ENCODE measurements around the gene ABHD16B. TPM values are rescaled to one million over a fixed set of nuclear protein-coding genes. Genes with fewer than 3 reads are reported as not detected.
A peak's percentile ranks its signal among the peaks of the same experiment; 100 is the strongest.

The ABHD16B gene
- total RNA-seq, 1 donor from 2014 or later = not detected

DNA sequence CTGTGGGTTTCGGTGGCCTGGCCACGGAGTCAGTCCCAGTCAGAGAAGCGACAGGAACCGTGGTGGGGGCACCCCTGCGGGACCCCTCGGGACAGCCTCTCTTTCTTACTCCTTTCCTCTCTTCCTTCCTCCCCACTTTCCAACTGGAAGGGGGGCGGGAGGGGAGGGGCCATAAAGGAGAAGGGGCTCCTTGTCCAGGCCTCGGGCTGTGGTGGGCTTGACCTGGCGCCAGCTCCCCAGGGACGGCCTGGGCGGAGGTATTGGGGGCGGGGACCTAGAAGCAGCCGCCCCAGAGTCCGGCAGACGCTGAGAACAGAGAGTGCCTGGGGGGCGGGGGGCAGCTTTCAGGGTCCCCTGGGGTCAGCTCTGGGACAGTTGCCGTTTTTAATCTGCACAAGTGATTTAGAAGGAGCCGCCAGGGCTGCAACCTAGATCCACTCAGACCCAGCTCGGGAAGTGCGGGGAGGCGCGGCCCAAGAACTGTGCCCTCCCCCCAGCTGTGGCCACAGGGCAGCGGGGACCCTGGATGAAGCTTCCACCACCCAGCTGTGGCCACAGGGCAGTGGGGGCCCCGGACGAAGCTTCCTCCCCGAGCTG is 6.4 kb upstream of the ABHD16B start:
- TF ChIP-seq, protein P1, sequence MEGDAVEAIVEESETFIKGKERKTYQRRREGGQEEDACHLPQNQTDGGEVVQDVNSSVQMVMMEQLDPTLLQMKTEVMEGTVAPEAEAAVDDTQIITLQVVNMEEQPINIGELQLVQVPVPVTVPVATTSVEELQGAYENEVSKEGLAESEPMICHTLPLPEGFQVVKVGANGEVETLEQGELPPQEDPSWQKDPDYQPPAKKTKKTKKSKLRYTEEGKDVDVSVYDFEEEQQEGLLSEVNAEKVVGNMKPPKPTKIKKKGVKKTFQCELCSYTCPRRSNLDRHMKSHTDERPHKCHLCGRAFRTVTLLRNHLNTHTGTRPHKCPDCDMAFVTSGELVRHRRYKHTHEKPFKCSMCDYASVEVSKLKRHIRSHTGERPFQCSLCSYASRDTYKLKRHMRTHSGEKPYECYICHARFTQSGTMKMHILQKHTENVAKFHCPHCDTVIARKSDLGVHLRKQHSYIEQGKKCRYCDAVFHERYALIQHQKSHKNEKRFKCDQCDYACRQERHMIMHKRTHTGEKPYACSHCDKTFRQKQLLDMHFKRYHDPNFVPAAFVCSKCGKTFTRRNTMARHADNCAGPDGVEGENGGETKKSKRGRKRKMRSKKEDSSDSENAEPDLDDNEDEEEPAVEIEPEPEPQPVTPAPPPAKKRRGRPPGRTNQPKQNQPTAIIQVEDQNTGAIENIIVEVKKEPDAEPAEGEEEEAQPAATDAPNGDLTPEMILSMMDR (IDR thresholded peaks at IDR 0.05; ENCODE audit: insufficient read depth, low read length, poor library complexity, severe bottlenecking) = no peak
- DNase-seq (ENCODE audit: low read depth) = no peak
- H3K4me3 ChIP-seq (ENCODE audit: low read depth, low read length) = no peak overlapping the region
- no peaks in the 10 kb centered on the region for H3K36me3 ChIP-seq (ENCODE audit: control insufficient read depth, insufficient read depth, low read length)
- peaks cover 22% of the 10 kb centered on the region for H3K27me3 ChIP-seq (ENCODE audit: control insufficient read depth, insufficient read depth, low read length)

DNA sequence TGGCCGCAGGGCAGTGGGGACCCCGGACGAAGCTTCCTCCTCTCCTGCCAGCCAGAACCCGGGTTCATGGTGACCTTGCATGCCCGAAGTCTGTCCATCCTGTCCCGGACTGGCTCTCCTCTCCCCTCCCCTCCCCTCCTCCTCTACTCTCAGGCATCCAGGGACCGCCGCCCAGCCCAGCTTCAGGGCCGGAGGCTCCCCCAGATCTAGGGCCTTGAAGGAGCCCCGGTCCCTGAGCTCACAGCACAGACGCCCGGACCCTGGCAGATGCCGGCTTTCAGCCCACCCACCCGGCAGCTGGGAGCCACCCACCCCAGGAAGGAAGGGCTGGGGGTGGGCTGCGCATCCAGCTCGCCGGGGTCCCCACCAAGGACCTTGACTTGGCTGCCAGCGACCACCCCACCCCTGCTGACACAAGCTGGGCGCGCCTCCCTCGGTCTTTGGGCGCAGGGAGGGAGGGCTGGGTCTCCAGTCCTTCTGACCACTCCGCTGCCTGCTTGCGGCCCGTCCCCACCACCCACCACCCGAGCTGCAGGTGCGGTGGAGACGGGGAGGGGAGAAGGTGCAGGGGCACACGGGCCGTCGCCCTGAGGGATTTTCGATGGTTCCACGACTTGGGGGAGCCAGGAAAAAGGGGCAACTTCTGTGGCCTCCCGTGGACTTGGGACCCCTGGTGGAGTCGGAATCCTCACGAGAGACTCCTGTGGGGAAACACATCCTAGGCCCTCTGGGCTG is 5.8 kb upstream of the ABHD16B start:
- TF ChIP-seq, protein P1 (IDR thresholded peaks at IDR 0.05; ENCODE audit: insufficient read depth, low read length, poor library complexity, severe bottlenecking) = no peak
- peaks cover 22% of the 10 kb centered on the region for H3K27me3 ChIP-seq (ENCODE audit: control insufficient read depth, insufficient read depth, low read length)
- no peak overlapping the region for H3K4me3 ChIP-seq (ENCODE audit: low read depth, low read length)
- no peaks in the 10 kb centered on the region for H3K36me3 ChIP-seq (ENCODE audit: control insufficient read depth, insufficient read depth, low read length)
- no peak for DNase-seq (ENCODE audit: low read depth)

DNA sequence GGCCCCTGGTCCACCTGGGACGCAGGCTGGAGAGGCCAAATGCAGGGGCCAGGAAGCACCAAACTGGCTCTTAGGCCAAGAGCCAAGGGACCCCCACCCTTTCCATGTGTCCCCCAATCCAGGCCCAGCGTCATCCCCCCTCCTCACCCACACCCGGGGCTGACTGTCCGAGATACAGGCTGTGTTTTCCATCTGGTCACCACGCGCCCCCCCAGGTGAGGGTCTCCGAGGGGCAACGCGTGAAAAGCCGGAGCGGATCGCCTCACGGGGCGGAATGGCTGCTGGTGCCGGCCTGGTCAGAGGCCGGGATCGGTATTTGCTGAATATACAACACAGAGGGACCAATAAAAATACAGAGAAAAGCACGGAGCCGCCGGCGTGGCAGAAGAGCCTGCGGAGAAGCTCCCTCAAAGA is 5.2 kb upstream of the ABHD16B start:
- no peak overlapping the region for H3K4me3 ChIP-seq (ENCODE audit: low read depth, low read length)
- TF ChIP-seq, protein P1 (IDR thresholded peaks at IDR 0.05; ENCODE audit: insufficient read depth, low read length, poor library complexity, severe bottlenecking) = no peak
- H3K27me3 ChIP-seq (ENCODE audit: control insufficient read depth, insufficient read depth, low read length) = peaks cover 22% of the 10 kb centered on the region
- DNase-seq (ENCODE audit: low read depth) = no peak
- no peaks in the 10 kb centered on the region for H3K36me3 ChIP-seq (ENCODE audit: control insufficient read depth, insufficient read depth, low read length)

DNA sequence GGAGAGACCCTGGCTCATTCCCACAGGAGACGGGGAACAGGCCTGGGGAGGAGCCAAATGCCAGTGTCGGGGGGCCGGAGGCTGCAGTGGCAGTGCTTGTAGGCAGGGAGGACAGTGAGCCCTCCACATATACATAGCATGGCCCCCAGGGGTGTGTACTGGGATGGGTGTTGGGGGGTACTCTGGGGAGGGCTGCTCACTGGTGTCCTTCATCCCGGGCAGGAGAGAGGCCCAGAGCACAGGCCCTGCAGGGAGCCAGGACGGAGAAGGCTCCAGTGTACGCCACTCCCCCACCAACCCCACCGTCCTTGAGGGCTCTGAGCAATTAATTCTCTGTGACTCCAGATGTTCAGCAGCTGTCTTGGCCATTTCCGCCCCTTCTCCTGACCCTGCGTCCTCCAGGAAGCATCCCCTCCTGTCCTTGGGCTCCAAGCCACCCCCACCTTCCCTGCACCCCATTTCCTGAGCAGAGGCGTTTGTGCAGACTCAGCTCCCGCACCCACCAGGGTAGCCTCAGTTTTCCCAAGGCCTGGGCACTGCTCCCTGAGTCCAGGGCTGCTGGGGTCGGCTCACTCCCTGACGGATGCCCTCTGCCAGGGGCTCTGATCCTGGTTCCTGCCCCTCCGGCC is 3.4 kb upstream of the ABHD16B start:
- Histone ChIP-seq H3K36me3 (ENCODE audit: control insufficient read depth, insufficient read depth, low read length) (no peaks in the 10 kb centered on the region), H3K27me3 (ENCODE audit: control insufficient read depth, insufficient read depth, low read length) (peaks cover 22% of the 10 kb centered on the region), H3K4me3 (ENCODE audit: low read depth, low read length) (no peak overlapping the region)
- DNase-seq (ENCODE audit: low read depth) = no peak
- TF ChIP-seq, protein P1 (IDR thresholded peaks at IDR 0.05; ENCODE audit: insufficient read depth, low read length, poor library complexity, severe bottlenecking) = no peak

DNA sequence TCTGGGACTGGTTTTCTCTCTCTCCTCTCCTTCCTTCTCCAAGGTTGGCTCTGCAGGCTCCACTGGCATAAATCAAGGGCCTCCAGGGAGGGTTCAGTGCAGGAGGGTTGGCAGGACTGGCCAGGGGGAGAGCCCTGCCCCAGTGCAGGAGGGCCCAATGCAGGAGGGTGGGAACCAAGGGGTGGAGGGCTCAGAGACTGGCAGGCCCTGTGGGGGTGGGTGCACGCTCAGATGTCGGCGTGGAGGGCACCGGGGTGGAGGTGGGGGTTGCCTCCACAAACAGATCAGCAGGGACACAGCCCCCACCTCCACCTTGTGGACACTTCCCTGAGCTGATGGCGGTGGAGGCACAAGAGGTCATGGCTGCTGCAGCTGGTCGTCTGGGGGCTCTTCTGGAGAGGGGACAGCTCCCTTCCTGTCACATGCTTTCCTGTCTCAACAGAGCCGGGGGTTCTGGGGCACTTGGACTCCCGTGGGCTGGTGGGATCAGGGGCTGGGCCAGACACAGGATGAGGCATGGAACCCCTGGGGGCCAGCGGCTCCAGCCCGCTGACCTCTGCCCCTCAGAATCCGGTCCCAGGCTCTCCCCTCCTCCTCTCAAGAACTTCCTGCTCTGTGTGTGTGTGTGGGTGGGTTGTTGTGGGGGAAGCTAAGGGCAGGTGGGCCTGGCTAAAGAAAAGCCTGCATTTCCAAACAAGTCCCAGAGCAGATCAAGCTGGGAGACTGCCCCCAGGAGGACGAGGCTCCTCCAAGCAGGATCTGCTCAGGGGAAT is 2.7 kb upstream of the ABHD16B start:
- Histone ChIP-seq H3K4me3 (ENCODE audit: low read depth, low read length) (no peak overlapping the region), H3K36me3 (ENCODE audit: control insufficient read depth, insufficient read depth, low read length) (no peaks in the 10 kb centered on the region), H3K27me3 (ENCODE audit: control insufficient read depth, insufficient read depth, low read length) (peaks cover 22% of the 10 kb centered on the region)
- TF ChIP-seq, protein P1 (IDR thresholded peaks at IDR 0.05; ENCODE audit: insufficient read depth, low read length, poor library complexity, severe bottlenecking) = peak; percentile 53
- DNase-seq (ENCODE audit: low read depth) = no peak
